NCI-H2081 (cell line): ENCODE results near the gene ZNF629.

Experiments
- DNase-seq, 2 experiments: peaks; one replicate each; lab custom pipeline; 2025; lab: John Stamatoyannopoulos, UW

The ZNF629 gene

DNA sequence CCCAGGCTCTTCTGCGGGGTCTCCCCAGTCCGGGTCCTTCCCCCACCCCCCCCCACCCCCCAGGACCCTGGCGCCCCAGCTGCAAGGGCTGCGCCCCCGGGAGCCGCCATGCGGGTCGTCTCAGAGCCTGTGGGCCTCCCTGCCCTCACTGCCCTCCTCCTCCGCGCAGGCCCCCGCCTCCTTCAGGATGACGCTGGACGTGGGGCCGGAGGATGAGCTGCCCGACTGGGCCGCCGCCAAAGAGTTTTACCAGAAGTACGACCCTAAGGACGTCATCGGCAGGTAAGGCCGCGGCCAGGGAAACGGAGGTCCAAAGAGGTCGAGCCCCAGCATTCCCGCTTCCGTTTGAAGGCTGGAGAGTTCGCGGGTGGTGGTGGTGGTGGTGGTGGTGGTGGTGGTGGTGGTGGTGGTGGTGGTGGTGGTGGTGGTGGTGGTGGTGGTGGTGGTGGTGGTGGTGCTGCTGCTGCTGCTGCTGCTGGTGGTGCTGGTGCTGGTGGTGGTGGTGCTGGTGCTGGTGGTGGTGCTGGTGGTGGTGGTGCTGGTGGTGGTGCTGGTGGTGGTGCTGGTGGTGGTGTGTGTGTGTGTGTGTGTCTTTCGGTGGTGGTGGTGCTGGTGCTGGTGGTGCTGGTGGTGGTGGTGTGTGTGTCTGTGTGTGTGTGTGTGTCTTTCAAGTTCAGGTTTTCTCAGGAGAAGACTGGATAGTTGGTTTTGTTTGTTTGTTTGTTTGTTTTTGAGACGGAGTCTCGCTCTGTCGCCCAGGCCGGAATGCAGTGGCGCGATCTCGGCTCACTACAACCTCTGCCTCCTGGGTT lies 38.2 kb downstream of the ZNF629 start:
- DNase-seq = no peak

DNA sequence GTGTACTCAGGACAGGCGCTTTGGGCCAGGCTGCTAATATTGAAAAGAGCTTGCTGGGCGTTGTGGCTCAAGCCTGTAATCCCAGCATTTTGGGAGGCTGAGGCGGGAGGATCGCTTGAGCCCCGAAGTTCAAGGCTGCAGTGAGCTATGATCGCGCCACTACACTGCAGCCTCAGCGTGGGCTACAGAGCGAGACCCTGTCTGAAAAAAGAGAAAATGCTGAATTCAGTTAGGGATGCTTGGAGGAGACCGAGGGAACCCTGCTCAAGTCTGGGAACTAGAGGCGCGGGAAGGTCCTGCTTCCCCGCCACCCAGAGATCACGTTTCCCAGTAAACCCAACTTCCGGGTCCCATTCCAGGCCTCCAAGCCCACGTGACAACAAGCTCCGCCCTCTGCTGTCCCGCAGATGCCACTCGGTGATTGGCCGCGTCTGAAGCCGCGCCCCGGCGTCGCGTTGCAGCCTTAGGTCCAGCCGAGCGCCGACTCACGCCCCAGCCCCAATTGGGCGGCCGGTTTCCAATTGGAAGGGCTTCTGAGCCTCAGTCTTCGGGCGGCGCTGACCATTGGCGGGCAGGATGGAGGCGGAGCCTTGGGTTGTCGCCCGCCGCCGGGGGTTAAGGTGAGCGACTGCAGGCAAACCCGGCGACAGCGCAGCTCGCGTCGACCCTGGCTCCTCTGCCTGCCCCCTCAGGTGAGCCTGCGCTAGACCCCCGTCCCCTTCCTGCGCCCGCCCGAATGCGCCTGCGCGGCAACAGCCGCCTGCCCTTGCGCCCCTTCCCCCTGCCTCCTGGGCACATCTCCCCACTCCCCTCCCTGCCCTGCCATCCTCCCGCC lies 39.0 kb downstream of the ZNF629 start, which contains the start of gene PHKG2:
Gene PHKG2, plus strand, starts transcription at position 627 of the 835 bp plus-strand sequence. CDS start 396 bp downstream, outside the sequence.
- DNase-seq = peak; percentile 94 to 97

DNA sequence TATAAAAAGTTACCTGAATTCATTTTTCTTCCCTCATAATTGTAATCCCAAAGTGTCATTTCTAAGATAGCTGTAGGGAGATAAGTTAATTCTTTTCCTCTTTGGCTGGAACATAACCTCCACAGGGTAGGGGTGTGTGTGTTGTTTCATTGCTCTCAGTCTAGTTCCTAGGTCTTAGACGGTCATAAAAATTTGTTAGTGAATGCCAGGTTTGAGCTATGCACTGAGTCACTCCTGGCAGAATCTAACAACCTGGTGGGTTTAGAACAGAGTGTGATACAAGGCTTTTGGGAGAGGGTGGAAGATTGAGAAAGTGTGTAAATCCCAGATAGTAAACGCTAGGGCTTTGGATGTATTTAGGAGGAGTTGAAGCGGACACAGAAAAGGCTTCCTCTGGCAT lies 39.7 kb downstream of the ZNF629 start:
- no peak for DNase-seq

DNA sequence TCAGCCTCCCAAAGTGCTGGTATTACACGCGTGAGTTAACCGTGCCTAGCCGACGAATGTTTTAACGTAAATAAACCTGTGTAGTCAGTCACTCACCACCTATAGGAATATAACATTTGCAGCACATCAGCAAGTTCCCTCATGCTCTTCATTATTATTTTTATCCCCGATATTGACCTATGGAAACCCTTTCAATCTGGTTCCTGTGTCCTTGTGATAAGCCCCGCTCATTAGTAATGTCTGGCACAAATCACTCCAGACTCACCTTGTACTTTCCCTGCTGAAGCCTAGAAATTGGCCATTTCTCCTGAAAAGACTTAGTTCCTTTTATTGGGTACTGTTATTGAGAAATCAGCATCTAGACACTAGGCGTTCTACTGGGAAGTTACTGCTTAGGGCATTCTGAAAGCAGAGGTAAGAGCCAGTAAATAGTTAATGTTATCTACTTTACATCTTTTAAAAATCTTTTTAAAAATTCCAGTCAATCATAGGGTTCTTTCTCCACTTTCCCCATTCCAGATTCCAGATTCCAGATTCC lies 40.3 kb downstream of the ZNF629 start:
- DNase-seq = no peak

DNA sequence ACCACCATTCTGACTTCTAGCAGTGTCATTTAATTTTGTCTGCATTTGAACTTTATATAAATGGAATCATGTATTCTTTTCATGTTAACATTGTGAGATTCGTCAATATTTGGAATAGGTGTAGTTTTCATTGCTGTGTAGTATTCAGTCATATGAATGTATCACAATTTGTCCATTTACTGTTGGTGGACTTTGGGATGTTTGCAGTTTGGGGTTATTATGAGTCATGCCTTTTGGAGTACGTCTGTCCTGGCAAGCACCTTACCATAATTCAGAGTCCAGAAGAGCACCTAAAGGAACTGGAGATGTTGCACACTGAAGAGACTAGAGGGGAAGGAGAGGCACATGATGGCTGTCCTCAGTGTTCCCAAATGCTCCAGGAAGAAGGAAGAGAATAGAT lies 41.9 kb downstream of the ZNF629 start:
- no peak for DNase-seq

DNA sequence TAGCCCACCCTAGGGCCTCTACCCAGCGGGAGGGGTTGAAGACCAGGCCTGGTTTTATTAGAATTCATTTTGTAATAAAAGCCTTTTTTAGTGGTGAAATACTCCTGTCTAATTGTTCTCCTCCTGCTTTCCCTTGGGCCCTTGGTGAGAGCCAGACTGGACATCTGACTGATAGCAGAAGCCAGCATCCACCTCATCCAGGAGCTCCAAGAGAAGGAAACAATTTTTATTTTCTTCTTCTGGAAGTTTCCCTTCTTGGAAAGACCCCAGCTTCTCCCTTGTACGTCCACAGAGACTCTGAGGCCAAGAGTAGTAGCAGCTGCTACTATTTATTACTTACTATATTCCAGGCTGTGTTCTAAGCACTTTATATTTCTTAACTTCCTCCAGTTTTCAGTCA lies 42.8 kb downstream of the ZNF629 start:
- no peak for DNase-seq

DNA sequence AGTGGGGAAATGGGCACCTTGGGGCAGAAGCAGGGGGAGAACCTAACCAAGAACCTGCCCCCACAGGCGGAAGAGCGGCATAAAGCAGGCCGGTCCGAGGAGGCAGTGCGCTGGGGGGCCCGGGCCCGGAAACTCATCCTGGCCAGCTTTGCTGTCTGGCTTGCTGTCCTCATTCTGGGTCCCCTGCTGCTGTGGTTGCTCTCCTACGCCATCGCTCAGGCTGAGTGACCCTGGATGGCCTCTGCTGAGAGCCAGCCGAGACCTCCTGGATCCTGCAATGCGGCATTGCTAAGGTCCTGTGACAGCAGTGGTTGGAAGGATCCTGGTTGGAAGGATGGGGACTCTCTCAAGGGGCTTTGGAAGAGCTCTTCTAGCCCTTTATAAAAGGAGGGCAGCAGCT lies 43.3 kb downstream of the ZNF629 start:
- no peak for DNase-seq

DNA sequence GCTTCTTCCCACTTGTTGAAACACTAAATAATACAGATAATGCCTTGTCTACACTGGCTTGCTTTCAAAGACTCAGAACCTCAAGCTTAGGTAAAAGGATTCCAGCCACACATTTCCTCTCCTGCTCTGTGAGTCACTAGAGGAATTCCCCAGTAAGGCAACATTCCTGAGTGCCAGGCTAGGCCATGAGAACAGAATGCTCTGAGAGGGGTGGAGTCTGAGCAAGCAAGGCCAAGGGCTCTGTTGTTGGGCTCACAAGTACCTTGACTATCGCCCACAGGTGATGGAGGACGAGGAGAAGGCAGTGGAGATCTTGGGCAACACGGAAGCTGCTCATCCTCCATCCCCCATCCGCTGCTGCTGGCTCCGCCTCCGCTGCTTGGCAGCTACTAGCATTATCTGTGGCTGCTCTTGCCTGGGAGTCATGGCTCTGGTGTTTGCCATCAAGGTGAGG lies 45.5 kb downstream of the ZNF629 start:
- DNase-seq = no peak

DNA sequence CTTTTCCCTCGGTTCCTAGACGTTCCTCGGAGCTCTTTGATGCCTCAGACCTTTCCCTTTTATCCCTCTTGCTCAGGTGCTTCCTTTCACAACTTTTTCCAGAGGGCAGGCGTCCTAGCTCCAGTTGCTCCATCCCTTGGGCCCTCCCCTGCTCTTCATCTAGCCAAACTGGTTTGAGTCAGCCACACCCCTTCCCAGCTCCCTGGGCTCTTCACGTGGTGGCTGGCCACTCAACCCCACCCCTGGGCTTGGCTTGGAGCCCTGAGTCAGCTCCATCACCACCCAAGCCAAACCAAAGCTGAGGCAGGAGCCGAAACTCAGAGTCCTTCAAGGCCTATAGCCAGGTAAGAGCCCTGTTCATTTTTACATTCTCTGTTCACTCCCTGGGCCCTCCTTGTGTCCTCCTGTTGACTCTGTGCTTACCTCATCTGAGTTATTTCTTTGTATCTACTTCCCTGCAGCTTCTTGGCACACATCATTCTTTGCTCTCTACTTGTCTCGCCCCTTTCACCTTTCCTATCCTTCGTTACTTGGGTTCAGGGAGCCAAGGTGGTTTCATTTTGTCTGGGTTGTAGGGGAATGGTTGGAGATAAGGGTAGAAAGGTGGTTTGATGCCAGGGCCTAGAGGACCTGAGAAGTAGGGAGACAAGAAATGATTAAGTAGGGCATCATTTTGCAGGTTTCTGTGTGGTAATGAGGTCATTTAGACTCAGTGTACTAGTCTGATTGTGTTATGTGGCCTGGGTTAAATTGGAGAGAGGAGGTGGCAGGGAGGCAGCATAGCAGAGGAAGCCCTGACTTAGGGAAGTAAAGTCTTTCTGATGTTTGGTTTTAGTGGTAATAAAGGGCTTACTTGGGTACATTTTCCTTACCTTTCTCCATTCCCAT lies 46.4 kb downstream of the ZNF629 start:
- no peak for DNase-seq

DNA sequence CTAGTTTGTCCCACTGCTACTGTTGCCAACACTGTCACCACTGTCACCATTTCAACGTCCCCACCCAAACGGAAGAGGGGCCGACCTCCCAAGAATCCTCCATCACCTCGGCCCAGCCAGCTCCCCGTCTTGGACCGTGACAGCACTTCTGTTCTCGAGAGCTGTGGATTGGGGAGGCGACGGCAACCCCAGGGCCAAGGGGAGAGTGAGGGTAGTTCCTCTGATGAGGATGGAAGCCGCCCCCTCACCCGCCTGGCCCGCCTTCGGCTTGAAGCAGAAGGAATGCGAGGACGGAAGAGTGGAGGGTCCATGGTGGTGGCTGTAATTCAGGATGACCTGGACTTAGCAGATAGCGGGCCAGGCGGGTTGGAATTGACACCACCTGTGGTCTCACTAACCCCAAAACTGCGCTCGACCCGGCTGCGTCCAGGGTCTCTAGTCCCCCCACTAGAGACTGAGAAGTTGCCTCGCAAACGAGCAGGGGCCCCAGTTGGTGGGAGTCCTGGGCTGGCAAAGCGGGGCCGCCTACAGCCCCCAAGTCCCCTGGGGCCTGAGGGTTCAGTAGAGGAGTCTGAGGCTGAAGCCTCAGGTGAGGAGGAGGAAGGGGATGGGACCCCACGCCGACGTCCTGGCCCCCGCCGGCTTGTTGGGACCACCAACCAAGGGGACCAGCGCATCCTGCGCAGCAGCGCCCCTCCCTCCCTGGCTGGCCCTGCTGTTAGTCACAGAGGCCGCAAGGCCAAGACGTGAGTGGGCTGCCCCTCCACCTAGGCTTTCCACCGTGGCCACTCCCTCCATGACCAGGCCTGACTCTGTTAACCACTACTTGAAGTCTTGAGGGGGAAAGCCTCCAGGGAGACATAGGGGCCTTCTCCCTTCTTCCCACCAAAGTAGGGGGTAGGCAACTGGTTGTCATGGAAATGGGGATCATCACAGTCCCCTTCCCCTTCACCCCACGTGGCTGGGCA lies 47.7 kb downstream of the ZNF629 start:
- no peak for DNase-seq

DNA sequence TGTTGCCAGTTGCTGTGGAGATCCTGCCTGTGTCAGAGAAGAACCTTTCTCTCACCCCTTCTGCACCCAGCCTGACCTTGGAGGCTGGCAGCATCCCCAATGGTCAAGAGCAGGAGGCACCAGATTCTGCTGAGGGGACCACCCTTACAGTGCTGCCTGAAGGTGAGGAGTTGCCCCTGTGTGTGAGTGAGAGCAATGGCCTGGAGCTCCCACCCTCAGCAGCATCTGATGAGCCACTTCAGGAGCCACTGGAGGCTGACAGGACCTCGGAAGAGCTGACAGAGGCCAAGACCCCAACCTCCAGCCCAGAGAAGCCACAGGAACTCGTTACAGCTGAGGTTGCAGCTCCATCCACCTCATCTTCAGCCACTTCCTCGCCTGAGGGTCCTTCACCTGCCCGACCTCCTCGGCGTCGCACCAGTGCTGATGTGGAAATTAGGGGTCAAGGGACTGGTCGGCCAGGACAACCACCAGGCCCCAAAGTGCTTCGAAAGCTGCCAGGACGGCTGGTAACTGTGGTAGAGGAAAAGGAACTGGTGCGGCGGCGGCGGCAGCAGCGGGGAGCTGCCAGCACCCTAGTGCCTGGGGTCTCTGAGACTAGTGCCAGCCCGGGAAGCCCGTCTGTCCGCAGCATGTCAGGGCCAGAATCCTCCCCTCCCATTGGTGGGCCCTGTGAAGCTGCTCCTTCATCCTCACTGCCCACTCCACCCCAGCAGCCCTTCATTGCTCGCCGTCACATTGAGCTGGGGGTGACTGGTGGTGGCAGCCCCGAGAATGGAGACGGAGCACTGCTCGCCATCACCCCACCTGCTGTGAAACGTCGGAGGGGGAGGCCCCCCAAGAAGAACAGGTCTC lies 49.0 kb downstream of the ZNF629 start:
- no peak for DNase-seq

DNA sequence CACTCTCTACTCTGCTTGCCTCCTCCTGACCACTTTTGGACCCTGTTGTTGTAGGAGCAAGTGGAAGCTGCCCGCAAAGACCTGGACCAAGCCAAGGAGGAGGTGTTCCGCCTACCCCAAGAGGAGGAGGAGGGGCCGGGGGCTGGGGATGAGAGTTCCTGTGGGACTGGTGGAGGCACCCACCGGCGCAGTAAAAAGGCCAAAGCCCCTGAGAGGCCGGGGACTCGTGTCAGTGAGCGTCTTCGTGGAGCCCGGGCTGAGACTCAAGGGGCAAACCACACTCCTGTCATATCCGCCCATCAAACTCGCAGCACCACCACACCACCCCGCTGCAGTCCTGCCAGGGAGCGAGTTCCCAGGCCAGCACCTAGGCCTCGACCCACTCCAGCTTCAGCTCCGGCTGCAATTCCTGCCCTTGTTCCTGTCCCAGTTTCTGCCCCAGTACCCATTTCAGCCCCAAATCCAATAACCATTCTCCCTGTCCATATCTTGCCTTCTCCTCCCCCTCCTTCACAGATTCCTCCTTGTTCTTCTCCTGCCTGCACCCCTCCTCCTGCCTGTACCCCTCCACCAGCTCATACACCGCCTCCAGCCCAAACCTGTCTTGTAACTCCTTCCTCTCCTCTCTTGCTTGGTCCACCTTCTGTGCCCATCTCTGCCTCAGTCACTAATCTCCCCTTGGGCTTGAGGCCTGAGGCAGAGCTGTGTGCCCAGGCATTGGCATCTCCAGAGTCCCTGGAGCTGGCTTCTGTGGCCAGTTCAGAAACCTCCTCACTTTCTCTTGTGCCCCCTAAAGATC lies 49.8 kb downstream of the ZNF629 start:
- DNase-seq = no peak

DNA sequence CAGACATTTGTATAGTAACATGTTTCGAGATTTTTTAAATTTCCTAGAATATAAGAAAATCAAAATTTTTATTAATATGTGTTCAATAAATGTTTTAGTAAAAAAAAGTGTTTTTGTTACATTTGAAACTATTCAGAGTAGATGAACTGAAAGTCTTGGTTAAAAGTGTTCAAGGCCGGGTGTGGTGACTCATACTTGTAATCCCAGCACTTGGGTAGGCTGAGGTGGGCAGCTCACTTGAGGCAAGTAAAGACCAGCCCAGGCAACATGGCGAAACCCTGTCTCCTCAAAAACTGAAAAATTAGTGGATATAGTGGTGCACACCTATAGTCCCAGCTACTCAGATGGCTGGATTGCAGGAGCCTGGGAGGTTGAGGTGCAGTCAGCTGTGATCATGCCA lies 55.6 kb downstream of the ZNF629 start:
- DNase-seq = no peak

DNA sequence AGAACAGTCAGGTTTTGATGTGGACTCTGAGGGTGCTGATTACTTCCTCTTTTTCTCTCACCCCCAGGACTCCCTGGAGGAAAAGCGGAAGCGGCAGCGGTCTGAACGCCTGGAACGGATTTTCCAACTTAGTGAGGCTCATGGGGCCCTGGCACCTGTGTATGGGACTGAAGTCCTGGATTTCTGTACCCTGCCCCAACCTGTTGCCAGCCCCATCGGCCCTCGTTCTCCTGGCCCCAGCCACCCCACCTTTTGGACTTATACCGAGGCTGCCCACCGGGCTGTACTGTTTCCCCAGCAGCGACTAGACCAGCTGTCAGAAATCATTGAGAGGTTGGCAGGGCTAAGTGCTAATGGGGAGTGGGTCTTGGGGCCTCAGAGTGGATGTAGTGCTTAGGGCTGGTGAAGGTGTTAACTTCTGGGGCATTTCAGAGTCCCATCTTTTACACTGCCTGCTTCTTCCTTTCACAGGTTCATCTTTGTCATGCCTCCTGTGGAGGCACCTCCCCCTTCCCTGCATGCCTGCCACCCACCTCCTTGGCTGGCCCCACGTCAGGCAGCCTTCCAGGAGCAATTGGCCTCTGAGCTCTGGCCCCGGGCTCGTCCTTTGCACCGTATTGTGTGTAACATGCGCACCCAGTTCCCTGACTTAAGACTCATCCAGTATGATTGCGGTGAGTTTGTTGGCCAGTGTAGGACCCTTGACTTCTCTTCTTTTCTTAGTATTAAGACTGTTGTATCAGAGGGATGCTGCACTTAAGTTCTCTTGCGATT lies 57.9 kb downstream of the ZNF629 start:
- no peak for DNase-seq
